ENCODE results near the gene PAGE2.
"Not testable (repeated sequence)": the region's sequence is repeated elsewhere in the genome, so short reads cannot be mapped to it uniquely, and the experiment has no call there.

Gene PAGE2

DNA sequence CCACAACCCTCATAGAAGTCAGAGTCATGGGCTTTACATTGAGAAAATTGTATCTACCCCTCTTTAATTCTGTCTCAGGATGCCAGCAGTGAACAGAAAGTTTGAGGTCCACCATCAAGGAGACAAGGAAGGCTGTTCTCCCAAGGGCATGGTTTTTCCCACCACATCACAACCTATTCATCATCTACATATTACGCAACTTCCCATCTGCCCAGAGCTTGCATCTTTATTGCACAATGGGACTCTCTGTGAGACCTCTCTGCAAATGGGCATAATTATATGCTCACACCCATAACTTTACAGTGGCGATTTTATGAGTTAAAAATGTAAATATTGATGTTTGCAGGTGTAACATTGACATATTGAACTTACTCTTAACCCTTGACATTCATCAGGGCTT lies 38.9 kb downstream of the PAGE2 start:
- DNase-seq = no peak

DNA sequence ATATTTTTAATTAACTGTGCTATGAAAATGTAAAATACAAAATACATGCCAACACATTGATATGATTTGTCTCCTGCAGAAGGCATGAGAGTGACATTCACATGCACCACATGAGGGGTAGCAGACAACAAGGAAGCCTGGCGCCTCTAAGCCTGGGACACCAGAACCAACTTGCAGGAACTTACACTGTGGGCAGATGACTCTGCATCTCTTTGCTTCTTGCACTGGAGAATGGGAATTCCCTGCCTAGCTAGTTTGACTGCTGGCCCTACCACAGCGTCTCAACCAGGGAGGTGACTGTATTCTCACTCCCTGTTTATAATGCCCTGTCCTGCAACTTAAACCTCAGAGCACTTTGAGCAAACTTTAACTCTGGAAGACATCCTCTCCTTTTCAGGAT lies 40.5 kb downstream of the PAGE2 start:
- no peak for DNase-seq

DNA sequence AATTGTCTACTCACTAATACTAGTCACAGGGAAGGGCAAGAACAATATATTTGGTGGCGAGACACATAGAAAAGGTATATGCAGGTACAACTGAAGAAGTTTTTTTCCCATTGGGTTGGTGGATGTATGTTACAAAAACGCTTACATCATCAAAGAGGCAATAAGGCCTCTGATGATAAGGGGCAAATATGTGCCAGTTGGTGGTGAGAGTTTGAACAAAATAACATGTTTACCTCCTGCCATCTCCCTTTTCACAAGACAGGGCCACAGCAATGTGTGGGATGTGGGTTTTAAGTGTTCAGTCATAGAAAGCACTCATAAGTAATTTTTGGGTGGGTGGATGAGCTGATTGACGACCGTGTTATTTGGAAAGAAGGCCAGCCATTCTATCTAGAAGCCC lies 41.7 kb downstream of the PAGE2 start:
- DNase-seq = no peak

DNA sequence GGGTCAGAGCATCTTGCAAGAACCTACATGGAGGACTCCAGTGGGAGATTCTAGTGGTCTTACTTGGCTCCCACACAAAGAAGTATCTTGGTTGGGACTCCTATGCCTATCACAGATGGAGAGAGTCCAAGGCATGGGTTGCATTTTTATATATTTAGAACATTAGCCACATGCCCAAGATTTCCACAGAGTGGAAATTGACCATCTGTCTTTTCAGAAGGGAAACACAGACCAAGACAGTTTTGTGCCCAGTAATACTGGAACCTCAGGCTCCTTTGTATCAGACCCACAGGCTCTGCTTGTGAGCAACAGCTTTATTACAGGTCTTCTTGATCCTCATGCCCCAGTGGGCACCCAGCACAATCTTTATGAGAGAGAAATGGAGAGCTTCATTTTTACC lies 43.6 kb downstream of the PAGE2 start:
- DNase-seq = no peak

DNA sequence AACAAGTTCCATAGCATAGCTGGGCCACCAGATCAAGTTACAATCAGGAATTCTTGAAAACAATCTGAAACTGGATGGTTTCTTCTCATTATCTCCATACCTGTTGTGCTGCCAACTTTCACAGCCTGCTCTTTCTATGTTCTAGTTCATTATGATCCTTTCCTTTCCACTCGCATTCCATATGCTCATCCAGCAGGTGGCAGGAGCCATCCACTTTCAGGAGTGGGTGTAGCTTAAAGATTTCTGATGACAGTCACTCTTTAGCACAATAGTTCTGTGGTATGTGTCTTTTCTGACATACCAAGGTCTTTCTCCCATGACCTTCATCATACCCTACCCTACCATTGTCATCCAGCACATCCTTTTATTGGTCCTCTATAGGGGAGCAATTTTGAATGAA lies 46.4 kb downstream of the PAGE2 start:
- DNase-seq = peak; percentile 3

DNA sequence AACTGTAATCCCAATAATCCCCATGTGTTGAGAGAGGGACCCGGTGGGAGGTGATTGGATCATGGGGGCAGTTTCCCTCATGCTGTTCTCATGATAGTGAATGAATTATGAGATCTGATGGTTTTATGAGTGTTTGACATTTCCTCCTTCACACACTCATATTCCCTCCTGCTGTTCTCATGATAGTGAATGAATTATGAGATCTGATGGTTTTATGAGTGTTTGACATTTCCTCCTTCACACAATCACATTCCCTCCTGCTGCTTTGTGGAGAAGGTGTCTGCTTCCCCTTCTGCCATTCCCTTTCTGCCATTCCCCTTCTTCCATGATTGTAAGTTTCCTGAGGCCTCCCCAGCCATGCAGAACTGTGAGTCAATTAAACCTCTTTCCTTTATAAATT lies 52.0 kb downstream of the PAGE2 start:
- DNase-seq = not testable (repeated sequence)

Measured in stimulated activated CD4-positive, alpha-beta T cell treated with anti-CD3 and anti-CD28 coated beads, Interleukin-4, amount 100 ng/mL, for 1 hour (primary cell).